OCI-LY7 (cell line): ENCODE results near the gene CPSF7.

Experiments
- EZH2phosphoT487 ChIP-seq: fragments of 200-600 bp; sonication (generic); IDR thresholded peaks from 2 replicates; pipeline ENCODE4 v1.6.1; 2018; ENCODE audit warnings: low read depth, borderline replicate concordance, mild to moderate bottlenecking, mixed run types, antibody characterized with exemption, low read length, moderate library complexity, mixed read lengths
- TF ChIP-seq, protein P1 (sequence below): fragments of 200-600 bp; sonication (generic); conservative IDR thresholded peaks from 2 replicates; pipeline ENCODE4 v1.5.1; 2014; ENCODE audit warnings: mild to moderate bottlenecking, antibody characterized with exemption, low read length, moderate library complexity, mixed read lengths

DNA sequence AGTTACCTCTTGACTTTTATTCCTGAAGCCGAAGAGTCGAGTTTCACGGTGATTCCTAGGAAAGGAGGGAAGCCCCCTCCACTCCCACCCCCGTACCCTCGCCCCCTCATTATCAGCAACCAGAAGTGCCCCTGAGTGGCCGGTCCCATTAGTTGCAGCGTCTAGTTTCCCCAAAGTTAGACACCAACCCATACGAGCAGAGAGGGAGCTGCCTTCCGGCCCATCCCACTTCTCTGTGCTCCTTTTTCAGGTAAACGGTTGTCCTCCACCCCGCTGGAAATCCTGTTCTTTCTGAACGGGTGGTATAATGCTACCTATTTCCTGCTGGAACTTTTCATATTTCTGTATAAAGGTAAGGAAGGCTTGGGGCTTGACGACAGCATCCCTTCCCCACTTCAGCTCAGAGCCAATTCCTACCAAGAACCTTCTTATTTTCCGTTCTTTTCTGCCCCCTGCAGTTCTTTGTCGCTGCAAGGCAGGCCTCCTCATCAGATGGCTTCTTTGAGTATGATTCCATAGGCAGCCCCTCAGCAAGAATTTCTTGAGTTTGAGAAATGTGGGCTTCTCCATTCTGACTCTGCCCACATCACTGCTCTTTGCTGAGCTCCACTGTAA lies 36.7 kb downstream of the CPSF7 start:
- TF ChIP-seq, protein P1, sequence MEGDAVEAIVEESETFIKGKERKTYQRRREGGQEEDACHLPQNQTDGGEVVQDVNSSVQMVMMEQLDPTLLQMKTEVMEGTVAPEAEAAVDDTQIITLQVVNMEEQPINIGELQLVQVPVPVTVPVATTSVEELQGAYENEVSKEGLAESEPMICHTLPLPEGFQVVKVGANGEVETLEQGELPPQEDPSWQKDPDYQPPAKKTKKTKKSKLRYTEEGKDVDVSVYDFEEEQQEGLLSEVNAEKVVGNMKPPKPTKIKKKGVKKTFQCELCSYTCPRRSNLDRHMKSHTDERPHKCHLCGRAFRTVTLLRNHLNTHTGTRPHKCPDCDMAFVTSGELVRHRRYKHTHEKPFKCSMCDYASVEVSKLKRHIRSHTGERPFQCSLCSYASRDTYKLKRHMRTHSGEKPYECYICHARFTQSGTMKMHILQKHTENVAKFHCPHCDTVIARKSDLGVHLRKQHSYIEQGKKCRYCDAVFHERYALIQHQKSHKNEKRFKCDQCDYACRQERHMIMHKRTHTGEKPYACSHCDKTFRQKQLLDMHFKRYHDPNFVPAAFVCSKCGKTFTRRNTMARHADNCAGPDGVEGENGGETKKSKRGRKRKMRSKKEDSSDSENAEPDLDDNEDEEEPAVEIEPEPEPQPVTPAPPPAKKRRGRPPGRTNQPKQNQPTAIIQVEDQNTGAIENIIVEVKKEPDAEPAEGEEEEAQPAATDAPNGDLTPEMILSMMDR = peak; percentile 64
- TF ChIP-seq EZH2phosphoT487 = no peak
